Endodermal cell (in vitro differentiated cells): Measurements from ENCODE around the gene RNASEH2A. TPM values are rescaled to one million over a fixed set of nuclear protein-coding genes. Genes with fewer than 3 reads are reported as not detected.

Experiments
- DNase-seq: peaks from one replicate; pipeline ENCODE4 v3.0.0-alpha.2; 2017
- H3K27ac ChIP-seq: 2 replicates; pipeline ENCODE4 v1.5.1; 2013; ENCODE audit warnings: mild to moderate bottlenecking, low read depth, low read length, moderate library complexity
- H3K27me3 ChIP-seq: 2 replicates; pipeline ENCODE4 v1.6.1; 2013; ENCODE audit warnings: mild to moderate bottlenecking, low read length, moderate library complexity; ENCODE audit not compliant: insufficient read depth, control insufficient read depth, poor library complexity, severe bottlenecking
- H3K36me3 ChIP-seq: 2 replicates; pipeline ENCODE4 v1.7.0; 2013; ENCODE audit warnings: mild to moderate bottlenecking, low read length, moderate library complexity; ENCODE audit not compliant: control insufficient read depth, insufficient read depth
- H3K4me1 ChIP-seq: one replicate; pipeline ENCODE4 v1.7.0; 2013; ENCODE audit warnings: low read length; ENCODE audit not compliant: control insufficient read depth, insufficient read depth
- H3K4me3 ChIP-seq: 2 replicates; pipeline ENCODE4 v1.5.1; 2013; ENCODE audit warnings: mild to moderate bottlenecking, low read length, moderate library complexity
- H3K9ac ChIP-seq: 2 replicates; pipeline ENCODE4 v1.6.1; 2013; ENCODE audit warnings: mild to moderate bottlenecking, low read length, moderate library complexity; ENCODE audit not compliant: poor library complexity, severe bottlenecking; ENCODE audit errors: extremely low read depth
- H3K9me3 ChIP-seq: 2 replicates; pipeline ENCODE4 v1.6.1; 2013; ENCODE audit warnings: mild to moderate bottlenecking, low read length, moderate library complexity; ENCODE audit not compliant: control insufficient read depth
- H3K27ac Mint-ChIP-seq: 2 replicates; pipeline ENCODE4 v1.8.0; 2020; ENCODE audit warnings: mixed read lengths
- H3K27me3 Mint-ChIP-seq: 2 replicates; pipeline ENCODE4 v1.8.0; 2021; ENCODE audit warnings: mild to moderate bottlenecking, mixed read lengths; ENCODE audit not compliant: insufficient read depth
- H3K36me3 Mint-ChIP-seq: 2 replicates; pipeline ENCODE4 v1.8.0; 2020; ENCODE audit warnings: low read depth, mixed read lengths
- H3K4me1 Mint-ChIP-seq: 2 replicates; pipeline ENCODE4 v1.8.0; 2020; ENCODE audit warnings: mixed read lengths
- H3K4me3 Mint-ChIP-seq: 2 replicates; pipeline ENCODE4 v1.8.0; 2020; ENCODE audit warnings: mild to moderate bottlenecking, moderate library complexity, mixed read lengths
- H3K9me3 Mint-ChIP-seq: 2 replicates; pipeline ENCODE4 v1.8.0; 2020; ENCODE audit warnings: mild to moderate bottlenecking, mixed read lengths
- WGBS, 2 experiments: methylation state at CpG; one replicate each; pipeline versions ENCODE4 v1.1.5 to v1.1.7; 2013; ENCODE audit warnings: missing lambda C conversion rate in 2 of 2, mixed read lengths in 1 of 2; ENCODE audit not compliant: insufficient coverage in 1 of 2, insufficient read length in 1 of 2; 5-methylcytosine and 5-hydroxymethylcytosine counted together
- total RNA-seq, 2 donors: library from RNA; stranded (reverse); fragmentation: NEBNext Ultra II Directional in 1 of 2; extraction: Animal tissue kit (Norgen Biotek cat#: 25700) in 1 of 2; gene quantifications; 2 replicates in 1 of 2; 3 replicates in 1 of 2; pipeline ENCODE4 v1.2.1, GENCODE V29; 2021
- TF ChIP-seq, protein P1 (sequence below): fragments of 200-600 bp; sonication (generic); conservative IDR thresholded peaks from 2 replicates; pipeline ENCODE4 v1.5.0; 2021; ENCODE audit warnings: antibody characterized with exemption, mild to moderate bottlenecking

The RNASEH2A gene
- total RNA-seq, 2 donors from 2014 or later = 51.0 to 97.1 TPM

DNA sequence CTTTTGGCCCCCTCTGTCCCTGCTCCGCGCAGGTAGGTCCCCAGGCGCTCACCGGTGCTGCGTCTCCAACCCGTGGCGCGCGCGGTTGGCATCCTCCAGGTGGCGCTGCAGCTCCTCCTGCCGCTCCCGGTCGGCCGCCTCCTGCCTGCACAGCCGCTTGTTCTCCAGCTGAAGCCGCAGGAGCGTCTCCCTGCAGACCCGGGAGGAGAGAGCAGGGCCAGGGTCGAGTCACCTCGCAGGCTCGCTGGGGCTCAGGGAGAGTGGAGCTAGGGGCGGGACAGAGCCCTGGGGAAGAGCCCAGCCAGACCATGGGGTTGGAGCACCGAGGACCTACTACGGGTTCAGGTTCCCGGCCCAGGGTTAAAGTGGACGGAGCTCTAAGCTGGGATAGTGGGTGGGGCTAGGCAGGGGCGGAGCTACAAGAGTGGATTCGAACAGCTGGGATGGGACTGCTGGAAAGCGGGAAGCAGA, 40.3 kb upstream of the RNASEH2A start:
- Histone ChIP-seq H3K4me1 (no peaks in the 10 kb centered on the region), H3K27ac (no peak overlapping the region), H3K36me3 (peaks cover 10% of the 10 kb centered on the region), H3K27me3 (no peaks in the 10 kb centered on the region), H3K4me3 (peak overlapping the region; percentile 82), H3K9ac (peak overlapping the region; percentile 38), H3K9me3 (no peaks in the 10 kb centered on the region)
- Mint-ChIP-seq H3K9me3 (peaks cover 5% of the 10 kb centered on the region), H3K36me3 (peaks cover 61% of the 10 kb centered on the region), H3K4me1 (peaks cover 4% of the 10 kb centered on the region), H3K27me3 (no peaks in the 10 kb centered on the region), H3K27ac (peak overlapping the region; percentile 84), H3K4me3 (peak overlapping the region; percentile 49)
- WGBS, 2 experiments = 6 to 7% methylated on average over 19 to 30 of the region's 30 CpGs
- peak; percentile 95 for DNase-seq
- TF ChIP-seq, protein P1, sequence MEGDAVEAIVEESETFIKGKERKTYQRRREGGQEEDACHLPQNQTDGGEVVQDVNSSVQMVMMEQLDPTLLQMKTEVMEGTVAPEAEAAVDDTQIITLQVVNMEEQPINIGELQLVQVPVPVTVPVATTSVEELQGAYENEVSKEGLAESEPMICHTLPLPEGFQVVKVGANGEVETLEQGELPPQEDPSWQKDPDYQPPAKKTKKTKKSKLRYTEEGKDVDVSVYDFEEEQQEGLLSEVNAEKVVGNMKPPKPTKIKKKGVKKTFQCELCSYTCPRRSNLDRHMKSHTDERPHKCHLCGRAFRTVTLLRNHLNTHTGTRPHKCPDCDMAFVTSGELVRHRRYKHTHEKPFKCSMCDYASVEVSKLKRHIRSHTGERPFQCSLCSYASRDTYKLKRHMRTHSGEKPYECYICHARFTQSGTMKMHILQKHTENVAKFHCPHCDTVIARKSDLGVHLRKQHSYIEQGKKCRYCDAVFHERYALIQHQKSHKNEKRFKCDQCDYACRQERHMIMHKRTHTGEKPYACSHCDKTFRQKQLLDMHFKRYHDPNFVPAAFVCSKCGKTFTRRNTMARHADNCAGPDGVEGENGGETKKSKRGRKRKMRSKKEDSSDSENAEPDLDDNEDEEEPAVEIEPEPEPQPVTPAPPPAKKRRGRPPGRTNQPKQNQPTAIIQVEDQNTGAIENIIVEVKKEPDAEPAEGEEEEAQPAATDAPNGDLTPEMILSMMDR = peak; percentile 82

DNA sequence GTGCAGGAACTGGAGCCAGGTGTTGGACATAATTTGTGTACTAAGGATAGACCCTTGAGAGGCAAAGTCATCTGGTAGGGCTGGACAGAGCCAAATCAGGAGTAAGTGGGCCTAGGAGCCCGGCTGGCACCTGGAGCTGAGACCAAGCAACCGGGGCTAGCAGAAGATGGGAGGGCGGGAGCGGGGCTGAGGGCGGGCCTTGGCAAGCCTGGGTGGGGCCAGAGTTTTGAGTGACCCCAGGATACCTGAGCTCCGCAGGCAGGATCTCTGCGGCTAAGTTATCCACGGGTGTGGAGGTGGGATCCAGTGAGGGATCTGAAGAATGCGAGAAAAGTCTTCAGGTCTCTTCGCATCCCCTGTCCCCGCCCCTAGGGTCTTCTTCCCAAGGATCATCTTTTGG, 39.2 kb upstream of the RNASEH2A start:
- Mint-ChIP-seq H3K27ac (no peak overlapping the region), H3K4me3 (no peak overlapping the region), H3K36me3 (peaks cover 58% of the 10 kb centered on the region), H3K9me3 (peaks cover 5% of the 10 kb centered on the region), H3K4me1 (peaks cover 4% of the 10 kb centered on the region), H3K27me3 (no peaks in the 10 kb centered on the region)
- Histone ChIP-seq H3K4me1 (no peaks in the 10 kb centered on the region), H3K4me3 (no peak overlapping the region), H3K9ac (no peak overlapping the region), H3K9me3 (no peaks in the 10 kb centered on the region), H3K36me3 (peaks cover 10% of the 10 kb centered on the region), H3K27me3 (no peaks in the 10 kb centered on the region), H3K27ac (no peak overlapping the region)
- DNase-seq = no peak
- TF ChIP-seq, protein P1 = no peak
- WGBS, 2 experiments = 91 to 96% methylated on average over 11 of the region's 11 CpGs

DNA sequence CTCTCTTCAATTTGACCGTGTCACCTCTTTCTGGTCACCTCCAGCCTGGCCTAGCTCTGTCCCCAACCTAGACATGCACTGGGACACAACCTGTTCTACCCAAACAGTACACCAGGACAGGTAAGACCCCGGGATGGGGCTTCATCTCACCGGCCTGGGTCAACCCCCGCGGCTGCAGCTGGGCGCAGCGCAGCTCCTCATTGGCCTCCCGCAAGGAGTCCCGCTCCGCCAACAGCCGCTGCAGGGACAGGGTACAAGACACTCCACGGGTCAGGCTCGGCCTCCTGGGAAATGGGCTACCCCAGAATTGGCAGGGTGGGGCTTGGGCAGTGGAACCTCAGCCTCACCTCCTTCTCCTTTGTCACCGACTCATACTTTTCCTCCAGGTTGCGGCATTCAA, 38.7 kb upstream of the RNASEH2A start:
- no peak overlapping the region for H3K27ac Mint-ChIP-seq
- H3K36me3 Mint-ChIP-seq = peaks cover 55% of the 10 kb centered on the region
- H3K4me3 ChIP-seq = no peak overlapping the region
- H3K4me1 ChIP-seq = no peaks in the 10 kb centered on the region
- peaks cover 4% of the 10 kb centered on the region for H3K4me1 Mint-ChIP-seq
- no peak overlapping the region for H3K27ac ChIP-seq
- DNase-seq = no peak
- TF ChIP-seq, protein P1 = no peak
- no peaks in the 10 kb centered on the region for H3K27me3 ChIP-seq
- peaks cover 10% of the 10 kb centered on the region for H3K36me3 ChIP-seq
- H3K9ac ChIP-seq = no peak overlapping the region
- H3K9me3 ChIP-seq = no peaks in the 10 kb centered on the region
- H3K9me3 Mint-ChIP-seq = peaks cover 5% of the 10 kb centered on the region
- H3K27me3 Mint-ChIP-seq = no peaks in the 10 kb centered on the region
- no peak overlapping the region for H3K4me3 Mint-ChIP-seq
- WGBS, 2 experiments = 96% methylated on average over 8 to 15 of the region's 15 CpGs
